ENCODE measurements around the gene CACNA1B.

CACNA1B gene

DNA sequence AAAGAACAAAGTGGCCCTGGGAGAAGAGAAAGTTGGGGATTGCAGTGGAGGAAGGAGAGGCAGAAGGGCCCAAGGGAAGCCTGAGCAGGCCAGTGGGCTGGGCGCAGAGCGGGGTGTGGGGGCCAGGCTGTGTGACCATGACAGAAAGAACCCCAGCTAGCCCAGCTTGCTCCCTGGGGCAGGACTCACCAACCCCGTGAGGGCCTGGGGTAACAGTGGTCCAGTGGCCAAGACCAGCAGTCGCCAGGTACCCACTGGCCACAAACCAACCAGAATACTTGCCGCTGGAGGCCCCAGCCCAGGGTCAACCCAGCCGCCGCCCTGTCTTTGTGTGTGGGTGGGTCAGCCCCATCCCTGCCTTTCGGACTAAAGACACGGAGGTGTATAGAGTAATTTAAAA, 146.5 kb downstream of the CACNA1B start:
- Mint-ChIP-seq H3K4me1 (no peaks in the 10 kb centered on the region), H3K36me3 (ENCODE audit: low read depth) (no peaks in the 10 kb centered on the region), H3K4me3 (peak overlapping the region in 2 of 3 experiments; percentile 22 to 23), H3K27ac (no peak overlapping the region), H3K27me3 (ENCODE audit: low read depth) (peaks cover 74% of the 10 kb centered on the region), H3K9me3 (peaks cover under 1% of the 10 kb centered on the region)
- TF ChIP-seq, protein P1, sequence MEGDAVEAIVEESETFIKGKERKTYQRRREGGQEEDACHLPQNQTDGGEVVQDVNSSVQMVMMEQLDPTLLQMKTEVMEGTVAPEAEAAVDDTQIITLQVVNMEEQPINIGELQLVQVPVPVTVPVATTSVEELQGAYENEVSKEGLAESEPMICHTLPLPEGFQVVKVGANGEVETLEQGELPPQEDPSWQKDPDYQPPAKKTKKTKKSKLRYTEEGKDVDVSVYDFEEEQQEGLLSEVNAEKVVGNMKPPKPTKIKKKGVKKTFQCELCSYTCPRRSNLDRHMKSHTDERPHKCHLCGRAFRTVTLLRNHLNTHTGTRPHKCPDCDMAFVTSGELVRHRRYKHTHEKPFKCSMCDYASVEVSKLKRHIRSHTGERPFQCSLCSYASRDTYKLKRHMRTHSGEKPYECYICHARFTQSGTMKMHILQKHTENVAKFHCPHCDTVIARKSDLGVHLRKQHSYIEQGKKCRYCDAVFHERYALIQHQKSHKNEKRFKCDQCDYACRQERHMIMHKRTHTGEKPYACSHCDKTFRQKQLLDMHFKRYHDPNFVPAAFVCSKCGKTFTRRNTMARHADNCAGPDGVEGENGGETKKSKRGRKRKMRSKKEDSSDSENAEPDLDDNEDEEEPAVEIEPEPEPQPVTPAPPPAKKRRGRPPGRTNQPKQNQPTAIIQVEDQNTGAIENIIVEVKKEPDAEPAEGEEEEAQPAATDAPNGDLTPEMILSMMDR (IDR thresholded peaks at IDR 0.05; ENCODE audit: unreplicated experiment in 3 of 3): no peak

DNA sequence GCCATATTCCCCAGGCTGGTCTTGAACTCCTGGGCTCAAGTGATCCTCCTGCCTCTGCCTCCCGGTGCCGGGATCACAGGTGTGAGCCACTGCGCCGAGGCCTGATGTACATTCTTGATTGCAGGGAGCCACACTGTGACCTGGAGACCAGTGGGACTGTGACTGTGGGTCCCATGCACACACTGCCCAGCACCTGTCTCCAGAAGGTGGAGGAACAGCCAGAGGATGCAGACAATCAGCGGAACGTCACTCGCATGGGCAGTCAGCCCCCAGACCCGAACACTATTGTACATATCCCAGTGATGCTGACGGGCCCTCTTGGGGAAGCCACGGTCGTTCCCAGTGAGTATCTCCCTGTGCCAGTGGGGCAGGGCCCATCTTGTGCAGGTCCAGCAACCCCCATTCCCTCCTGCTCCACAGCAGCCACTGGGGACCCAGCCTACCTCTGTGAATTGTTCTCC, 147.3 kb downstream of the CACNA1B start:
- peaks cover 2% of the 10 kb centered on the region for H3K9me3 Mint-ChIP-seq
- peak overlapping the region in 1 of 3 experiments; percentile 18 for H3K4me3 Mint-ChIP-seq
- no peaks in the 10 kb centered on the region for H3K4me1 Mint-ChIP-seq
- H3K27ac Mint-ChIP-seq: no peak overlapping the region
- TF ChIP-seq, protein P1 (IDR thresholded peaks at IDR 0.05; ENCODE audit: unreplicated experiment in 3 of 3): no peak
- H3K36me3 Mint-ChIP-seq (ENCODE audit: low read depth): no peaks in the 10 kb centered on the region
- peaks cover 80% of the 10 kb centered on the region for H3K27me3 Mint-ChIP-seq (ENCODE audit: low read depth)

DNA sequence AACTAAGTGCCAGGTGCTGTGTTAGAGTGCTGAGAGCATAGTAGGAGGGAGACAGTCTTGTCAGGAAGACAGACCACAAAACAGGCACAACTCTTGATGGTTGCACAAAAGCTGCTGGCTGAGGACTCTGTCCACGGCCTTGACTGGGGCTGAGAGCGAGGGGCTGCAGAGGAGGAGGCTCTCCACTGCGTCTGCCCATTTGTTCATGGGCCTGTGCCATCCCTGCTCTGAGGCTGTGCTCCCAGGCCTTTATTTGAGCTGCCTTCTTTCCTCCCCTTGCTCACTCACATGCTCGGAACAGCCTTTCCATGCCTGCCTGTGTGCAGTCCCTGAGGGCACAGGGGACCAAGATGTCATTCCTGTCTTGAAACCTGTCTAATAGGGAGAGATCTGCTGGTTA, 147.8 kb downstream of the CACNA1B start:
- H3K4me1 Mint-ChIP-seq: no peaks in the 10 kb centered on the region

DNA sequence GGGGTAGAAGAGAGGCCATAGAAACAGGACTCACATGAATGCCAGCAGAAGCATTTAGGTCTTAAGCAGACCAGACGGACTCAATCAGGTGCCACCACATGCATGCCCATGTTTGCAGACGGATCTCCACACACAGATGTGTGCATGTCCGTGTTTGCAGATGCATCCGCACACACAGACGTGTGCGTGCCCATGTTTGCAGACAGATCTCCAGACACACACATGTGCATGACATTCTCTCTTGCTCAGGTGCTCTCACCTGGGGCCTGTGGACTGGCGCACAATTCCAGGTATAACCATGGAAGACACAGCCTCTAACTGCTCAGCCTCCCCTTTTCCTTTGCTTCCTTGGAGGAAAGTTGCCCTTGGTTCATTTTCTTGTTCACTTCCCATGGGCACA, 148.3 kb downstream of the CACNA1B start:
- H3K27ac Mint-ChIP-seq: no peak overlapping the region
- TF ChIP-seq, protein P1 (IDR thresholded peaks at IDR 0.05; ENCODE audit: unreplicated experiment in 3 of 3): no peak

More for the DNA sequence above, 147.8 kb downstream of the CACNA1B start:
- H3K36me3 Mint-ChIP-seq (ENCODE audit: low read depth): no peaks in the 10 kb centered on the region
- TF ChIP-seq, protein P1 (IDR thresholded peaks at IDR 0.05; ENCODE audit: unreplicated experiment in 3 of 3): no peak
- no peak overlapping the region for H3K27ac Mint-ChIP-seq
- H3K4me3 Mint-ChIP-seq: peak overlapping the region in 1 of 3 experiments; percentile 18
- peaks cover 81% of the 10 kb centered on the region for H3K27me3 Mint-ChIP-seq (ENCODE audit: low read depth)
- H3K9me3 Mint-ChIP-seq: peaks cover 2% of the 10 kb centered on the region

DNA sequence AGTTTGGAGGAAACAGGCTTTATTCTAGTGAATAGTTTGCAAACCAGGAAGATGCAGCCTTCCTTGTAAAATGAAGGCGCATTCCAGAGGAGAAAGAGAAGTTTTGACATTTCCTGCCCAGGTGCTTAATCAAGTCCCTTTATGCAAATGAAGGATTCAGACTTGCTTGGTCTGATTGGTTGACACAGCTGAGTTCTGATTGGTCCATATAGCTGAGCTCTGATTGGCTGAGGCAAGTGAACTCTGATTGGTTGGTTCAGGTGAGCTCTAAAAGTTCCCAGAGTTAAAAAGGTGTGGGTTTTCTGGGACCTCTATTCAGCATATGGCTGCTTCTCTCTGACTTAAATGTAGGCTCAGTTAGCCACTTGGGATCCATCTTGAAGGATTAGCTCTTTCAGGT, 151.0 kb downstream of the CACNA1B start:
- Mint-ChIP-seq H3K27me3 (ENCODE audit: low read depth) (peaks cover 80% of the 10 kb centered on the region), H3K4me1 (no peaks in the 10 kb centered on the region), H3K9me3 (peaks cover 8% of the 10 kb centered on the region), H3K36me3 (ENCODE audit: low read depth) (no peaks in the 10 kb centered on the region), H3K4me3 (no peak overlapping the region), H3K27ac (no peak overlapping the region)
- TF ChIP-seq, protein P1 (IDR thresholded peaks at IDR 0.05; ENCODE audit: unreplicated experiment in 3 of 3): no peak

More for the DNA sequence above, 148.3 kb downstream of the CACNA1B start:
- Mint-ChIP-seq H3K36me3 (ENCODE audit: low read depth) (no peaks in the 10 kb centered on the region), H3K4me1 (no peaks in the 10 kb centered on the region), H3K4me3 (no peak overlapping the region), H3K9me3 (peaks cover 2% of the 10 kb centered on the region), H3K27me3 (ENCODE audit: low read depth) (peaks cover 79% of the 10 kb centered on the region)

DNA sequence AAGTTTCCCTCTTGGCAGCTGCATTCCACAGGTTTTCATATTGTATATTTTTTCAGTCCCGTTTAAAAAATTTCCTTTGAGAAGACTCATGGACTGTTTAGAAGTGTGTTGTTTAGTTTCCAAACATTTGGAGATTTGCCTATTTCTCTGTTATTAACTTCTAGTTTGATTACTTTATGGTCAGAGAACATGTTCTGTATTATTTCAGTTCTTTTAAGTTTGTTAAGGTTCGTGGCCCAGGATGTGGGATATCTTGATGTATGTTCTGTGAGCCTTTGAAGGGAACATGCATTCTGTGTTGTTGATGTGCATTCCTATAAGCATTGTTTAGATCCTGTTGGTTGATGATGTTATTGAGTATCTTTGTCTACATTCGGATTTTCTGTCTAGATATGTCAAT, 153.6 kb downstream of the CACNA1B start:
- H3K4me3 Mint-ChIP-seq: no peak overlapping the region
- H3K9me3 Mint-ChIP-seq: peaks cover 10% of the 10 kb centered on the region
- H3K4me1 Mint-ChIP-seq: no peaks in the 10 kb centered on the region
- H3K36me3 Mint-ChIP-seq (ENCODE audit: low read depth): no peaks in the 10 kb centered on the region
- H3K27me3 Mint-ChIP-seq (ENCODE audit: low read depth): peaks cover 63% of the 10 kb centered on the region
- H3K27ac Mint-ChIP-seq: no peak overlapping the region
- TF ChIP-seq, protein P1 (IDR thresholded peaks at IDR 0.05; ENCODE audit: unreplicated experiment in 3 of 3): no peak
